ENCODE results near the gene NACAD.
"Not testable (repeated sequence)": the region's sequence is repeated elsewhere in the genome, so short reads cannot be mapped to it uniquely, and the experiment has no call there.

NACAD gene

GRCh38 chr7:45117582-45117981 is 28.8 kb upstream of the NACAD start:
- DNase-seq (ENCODE audit: low spot score), result no peak

GRCh38 chr7:45116048-45116447 is 27.3 kb upstream of the NACAD start:
- no peak for DNase-seq (ENCODE audit: low spot score)

- no peak for DNase-seq (ENCODE audit: low spot score)
These were observed 26.2 kb upstream of the NACAD start for GRCh38 chr7:45114926-45115325.

- DNase-seq (ENCODE audit: low spot score), result not testable (repeated sequence)
These were observed 25.5 kb upstream of the NACAD start for GRCh38 chr7:45114257-45114656.

GRCh38 chr7:45112648-45113047 is 23.9 kb upstream of the NACAD start:
- no peak for DNase-seq (ENCODE audit: low spot score)

- peak; percentile 96 for DNase-seq (ENCODE audit: low spot score)
These were observed 22.8 kb upstream of the NACAD start, which contains the start of gene TBRG4 for GRCh38 chr7:45111298-45112223. Gene TBRG4, minus strand, starts transcription at chr7:45111697. Its CDS starts 2,460 bp downstream, at chr7:45109237.

GRCh38 chr7:45108863-45109262 is 20.1 kb upstream of the NACAD start:
- DNase-seq (ENCODE audit: low spot score), result no peak

- DNase-seq (ENCODE audit: low spot score), result no peak
These were observed 18.6 kb upstream of the NACAD start for GRCh38 chr7:45107356-45107755.

- no peak for DNase-seq (ENCODE audit: low spot score)
These were observed 18.1 kb upstream of the NACAD start for GRCh38 chr7:45106820-45107219.

GRCh38 chr7:45105588-45106188 is 16.9 kb upstream of the NACAD start:
- DNase-seq (ENCODE audit: low spot score), result peak; percentile 13

- DNase-seq (ENCODE audit: low spot score), result peak; percentile 28
These were observed 16.2 kb upstream of the NACAD start for GRCh38 chr7:45104844-45105587.

GRCh38 chr7:45103958-45104843 is 15.4 kb upstream of the NACAD start:
- DNase-seq (ENCODE audit: low spot score), result peak; percentile 18

GRCh38 chr7:45102785-45103712 is 14.3 kb upstream of the NACAD start:
- DNase-seq (ENCODE audit: low spot score), result peak; percentile 20

GRCh38 chr7:45101748-45102147 is 13.0 kb upstream of the NACAD start:
- DNase-seq (ENCODE audit: low spot score), result peak; percentile 15

- DNase-seq (ENCODE audit: low spot score), result peak; percentile 16
These were observed 12.2 kb upstream of the NACAD start for GRCh38 chr7:45100761-45101480.

GRCh38 chr7:45099891-45100760 is 11.4 kb upstream of the NACAD start:
- peak; percentile 22 for DNase-seq (ENCODE audit: low spot score)

GRCh38 chr7:45098983-45099839 is 10.4 kb upstream of the NACAD start:
- DNase-seq (ENCODE audit: low spot score), result peak; percentile 24

GRCh38 chr7:45092931-45093235 is 4.1 kb upstream of the NACAD start:
- no peak for DNase-seq (ENCODE audit: low spot score)
